Measurements from ENCODE around the gene TBC1D3G.
"Not testable (repeated sequence)": the region's sequence is repeated elsewhere in the genome, so short reads cannot be mapped to it uniquely, and the experiment has no call there.

TBC1D3G gene

GRCh38 chr17:36323584-36323983, at the start of gene TBC1D3G:
TSS of gene TBC1D3G (plus strand) at chr17:36323884. CDS start at chr17:36325412, 1,528 bp downstream.
- DNase-seq (ENCODE audit: low read depth), result not testable (repeated sequence)

GRCh38 chr17:36283256-36283655, 40.4 kb upstream of the TBC1D3G start:
- not testable (repeated sequence) for DNase-seq (ENCODE audit: low read depth)

DNA sequence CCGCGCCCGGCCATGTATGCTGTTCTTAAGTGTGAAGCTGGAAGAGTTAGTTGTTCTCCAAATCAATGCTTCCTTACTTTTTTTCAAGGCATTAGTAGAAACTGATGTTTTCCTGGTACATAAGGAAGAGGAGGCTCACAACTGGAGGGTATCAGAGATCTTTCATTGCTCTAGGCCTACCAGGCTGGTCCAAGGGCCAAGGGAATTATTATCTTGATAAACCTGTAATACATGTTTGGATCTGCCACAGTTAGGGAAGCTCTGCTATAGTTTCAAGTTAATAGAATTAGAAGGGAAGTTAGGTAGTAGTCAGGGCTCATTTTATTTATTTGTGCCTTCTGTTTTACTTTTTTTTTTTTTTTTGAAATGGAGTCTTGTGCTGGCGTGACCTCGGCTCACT, 39.5 kb upstream of the TBC1D3G start:
- not testable (repeated sequence) for DNase-seq (ENCODE audit: low read depth)

- DNase-seq (ENCODE audit: low read depth), result not testable (repeated sequence)
Measured at GRCh38 chr17:36289965-36290612, 33.6 kb upstream of the TBC1D3G start.

DNA sequence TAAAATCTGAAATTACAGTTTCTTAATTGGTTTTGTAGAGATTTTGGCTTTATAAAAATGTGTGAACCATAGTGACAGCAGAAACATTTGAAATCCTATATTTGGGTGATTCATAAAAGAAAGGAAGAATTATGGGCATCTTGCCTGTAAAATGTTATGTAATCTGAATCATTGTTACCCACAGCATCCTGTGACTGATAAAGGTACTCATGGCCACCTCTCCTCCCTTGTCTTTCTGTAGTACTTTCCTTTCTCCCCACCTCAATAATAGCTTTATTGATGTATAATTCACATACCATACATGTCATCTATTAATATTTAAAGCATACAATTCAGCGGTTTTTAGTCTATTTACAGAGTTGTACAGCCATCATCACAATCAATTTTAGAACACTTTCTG, 28.5 kb upstream of the TBC1D3G start:
- not testable (repeated sequence) for DNase-seq (ENCODE audit: low read depth)

- DNase-seq (ENCODE audit: low read depth), result not testable (repeated sequence)
Measured at GRCh38 chr17:36315736-36316135, 7.9 kb upstream of the TBC1D3G start.

- DNase-seq (ENCODE audit: low read depth), result not testable (repeated sequence)
Measured at GRCh38 chr17:36362496-36362895, 38.8 kb downstream of the TBC1D3G start.

DNA sequence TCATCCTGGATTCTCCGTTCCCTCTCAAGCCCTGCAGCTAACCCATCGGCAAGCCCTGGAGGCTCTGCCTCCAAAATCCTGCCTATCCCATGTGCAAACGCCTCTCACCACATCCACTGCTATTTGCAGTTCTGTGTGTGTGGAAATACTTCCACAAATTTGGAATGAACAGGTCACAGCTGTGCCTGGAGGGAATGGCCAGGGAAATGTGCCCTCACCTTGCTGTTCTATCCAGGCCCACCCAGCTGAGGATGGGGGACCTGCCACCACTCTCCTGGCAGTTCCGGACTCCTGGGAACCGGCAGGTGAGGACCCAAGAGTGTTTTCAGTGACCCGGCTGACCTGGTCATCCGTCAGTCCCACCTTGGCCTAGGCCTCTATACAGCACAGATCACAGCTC, 52.3 kb downstream of the TBC1D3G start:
- DNase-seq (ENCODE audit: low read depth), result not testable (repeated sequence)

All from fibroblast of the conjunctiva (primary cell).